ENCODE data around the gene UBR2.
"Not testable (repeated sequence)": the region's sequence is repeated elsewhere in the genome, so short reads cannot be mapped to it uniquely, and the experiment has no call there.

The UBR2 gene

GRCh38 chr6:42555477-42556457, 8.1 kb upstream of the UBR2 start:
- no peak for FAIRE-seq

- FAIRE-seq: no peak
These were observed 7.4 kb upstream of the UBR2 start for GRCh38 chr6:42556462-42556861.

- not testable (repeated sequence) for FAIRE-seq
These were observed 4.6 kb upstream of the UBR2 start for GRCh38 chr6:42559276-42559675.

GRCh38 chr6:42561986-42562385, 1.8 kb upstream of the UBR2 start:
- no peak for FAIRE-seq

- FAIRE-seq: no peak
These were observed 932 bp upstream of the UBR2 start for GRCh38 chr6:42562788-42563405.

- no peak for FAIRE-seq
These were observed 637 bp downstream of the UBR2 start for GRCh38 chr6:42564506-42564825.

- FAIRE-seq: no peak
These were observed 2.2 kb downstream of the UBR2 start for GRCh38 chr6:42565823-42566613.

- no peak for FAIRE-seq
These were observed 2.9 kb downstream of the UBR2 start for GRCh38 chr6:42566614-42567208.

GRCh38 chr6:42567237-42567636, 3.4 kb downstream of the UBR2 start:
- not testable (repeated sequence) for FAIRE-seq

- peak; percentile 76 for FAIRE-seq
These were observed 5.5 kb downstream of the UBR2 start for GRCh38 chr6:42569102-42570028.

- FAIRE-seq: peak; percentile 82
These were observed 7.9 kb downstream of the UBR2 start for GRCh38 chr6:42571611-42572342.

GRCh38 chr6:42572523-42572922, 8.7 kb downstream of the UBR2 start:
- FAIRE-seq: no peak

GRCh38 chr6:42576538-42576937, 12.7 kb downstream of the UBR2 start:
- not testable (repeated sequence) for FAIRE-seq

GRCh38 chr6:42598300-42598699, 34.5 kb downstream of the UBR2 start:
- no peak for FAIRE-seq

GRCh38 chr6:42599558-42599957, 35.7 kb downstream of the UBR2 start:
- no peak for FAIRE-seq

GRCh38 chr6:42604150-42604549, 40.3 kb downstream of the UBR2 start:
- no peak for FAIRE-seq

GRCh38 chr6:42604699-42605098, 40.9 kb downstream of the UBR2 start:
- not testable (repeated sequence) for FAIRE-seq

GRCh38 chr6:42610416-42610815, 46.6 kb downstream of the UBR2 start:
- no peak for FAIRE-seq

GRCh38 chr6:42615518-42615917, 51.7 kb downstream of the UBR2 start:
- no peak for FAIRE-seq

GRCh38 chr6:42616716-42617115, 52.9 kb downstream of the UBR2 start:
- no peak for FAIRE-seq

GRCh38 chr6:42618105-42618504, 54.3 kb downstream of the UBR2 start:
- no peak for FAIRE-seq
